ENCODE measurements around the gene MARVELD1.

Gene MARVELD1

GRCh38 chr10:97718178-97718577 is 4.6 kb downstream of the MARVELD1 start:
- H4K12ac ChIP-seq (ENCODE audit: low read depth, low read length): no peak overlapping the region
- H3K4me1 ChIP-seq (ENCODE audit: control insufficient read depth in 1 of 2, insufficient read depth in 2 of 2, low read length in 2 of 2): peaks cover 7 to 24% of the 10 kb centered on the region in 2 experiments
- no peak overlapping the region for H3K4ac ChIP-seq (ENCODE audit: low read depth, low read length)
- H3K4me3 ChIP-seq (ENCODE audit: low read depth, low read length): no peak overlapping the region
- peaks cover 10% of the 10 kb centered on the region for H3K79me2 ChIP-seq (ENCODE audit: control insufficient read depth, insufficient read depth, low read length, poor library complexity)
- H3K23ac ChIP-seq (ENCODE audit: low read length): no peak overlapping the region
- no peak overlapping the region for H4K8ac ChIP-seq (ENCODE audit: low read depth, low read length)
- H3K27ac ChIP-seq (ENCODE audit: low read depth, low read length): no peak overlapping the region
- no peak overlapping the region for H3K18ac ChIP-seq (ENCODE audit: low read length)
- H2AK5ac ChIP-seq (ENCODE audit: low read length): no peak overlapping the region
- no peak overlapping the region for H3K14ac ChIP-seq (ENCODE audit: low read length)
- H3K4me2 ChIP-seq (ENCODE audit: low read length): no peak overlapping the region
- H2AFZ ChIP-seq (ENCODE audit: insufficient read depth, low read length, poor library complexity): no peak overlapping the region
- no peaks in the 10 kb centered on the region for H3K27me3 ChIP-seq (ENCODE audit: insufficient read depth, low read length)
- DNase-seq: peak; percentile 46 to 66
- no peak overlapping the region for H2BK12ac ChIP-seq (ENCODE audit: low read length)
- no CpG with 5 or more reads among the region's 6 CpGs for WGBS (ENCODE audit: extremely low coverage, insufficient coverage, insufficient read length)
- H3K36me3 ChIP-seq (ENCODE audit: control insufficient read depth in 1 of 2, insufficient read depth in 2 of 2, low read length in 2 of 2): peaks cover 10 to 14% of the 10 kb centered on the region in 2 experiments
- H3K9ac ChIP-seq (ENCODE audit: low read length): no peak overlapping the region
- no peak overlapping the region for H2BK5ac ChIP-seq (ENCODE audit: low read depth, low read length, poor library complexity)
- H4K91ac ChIP-seq (ENCODE audit: low read depth, low read length): no peak overlapping the region
- peaks cover 11% of the 10 kb centered on the region for H3K79me1 ChIP-seq (ENCODE audit: low read length)
- no peak overlapping the region for H2BK120ac ChIP-seq (ENCODE audit: insufficient read depth, low read length, poor library complexity)
- H3K9me3 ChIP-seq (ENCODE audit: insufficient read depth, low read depth, low read length): no peaks in the 10 kb centered on the region

- Histone ChIP-seq H3K18ac (ENCODE audit: low read length) (no peak overlapping the region), H2BK12ac (ENCODE audit: low read length) (no peak overlapping the region), H2BK120ac (ENCODE audit: insufficient read depth, low read length, poor library complexity) (no peak overlapping the region), H4K91ac (ENCODE audit: low read depth, low read length) (no peak overlapping the region), H3K4me2 (ENCODE audit: low read length) (no peak overlapping the region), H3K4me1 (ENCODE audit: control insufficient read depth in 1 of 2, insufficient read depth in 2 of 2, low read length in 2 of 2) (peaks cover 6 to 22% of the 10 kb centered on the region in 2 experiments), H3K23ac (ENCODE audit: low read length) (no peak overlapping the region), H2AK5ac (ENCODE audit: low read length) (no peak overlapping the region), H3K79me2 (ENCODE audit: control insufficient read depth, insufficient read depth, low read length, poor library complexity) (peaks cover 8% of the 10 kb centered on the region), H3K9ac (ENCODE audit: low read length) (no peak overlapping the region), H3K9me3 (ENCODE audit: insufficient read depth, low read depth, low read length) (no peaks in the 10 kb centered on the region), H3K4ac (ENCODE audit: low read depth, low read length) (no peak overlapping the region), H3K14ac (ENCODE audit: low read length) (no peak overlapping the region), H2BK5ac (ENCODE audit: low read depth, low read length, poor library complexity) (no peak overlapping the region), H3K27me3 (ENCODE audit: insufficient read depth, low read length) (no peaks in the 10 kb centered on the region), H3K4me3 (ENCODE audit: low read depth, low read length) (peak overlapping the region; percentile 16), H4K12ac (ENCODE audit: low read depth, low read length) (no peak overlapping the region), H2AFZ (ENCODE audit: insufficient read depth, low read length, poor library complexity) (no peak overlapping the region), H3K36me3 (ENCODE audit: control insufficient read depth in 1 of 2, insufficient read depth in 2 of 2, low read length in 2 of 2) (peaks cover 10 to 14% of the 10 kb centered on the region in 2 experiments), H3K79me1 (ENCODE audit: low read length) (peaks cover 9% of the 10 kb centered on the region), H3K27ac (ENCODE audit: low read depth, low read length) (no peak overlapping the region), H4K8ac (ENCODE audit: low read depth, low read length) (no peak overlapping the region)
- DNase-seq: peak; percentile 98 to 100
- no CpG with 5 or more reads among the region's 8 CpGs for WGBS (ENCODE audit: extremely low coverage, insufficient coverage, insufficient read length)
These were observed 5.2 kb downstream of the MARVELD1 start for GRCh38 chr10:97718659-97719142.

GRCh38 chr10:97719602-97720001 is 6.1 kb downstream of the MARVELD1 start:
- H2AK5ac ChIP-seq (ENCODE audit: low read length): no peak overlapping the region
- WGBS (ENCODE audit: extremely low coverage, insufficient coverage, insufficient read length): no CpG with 5 or more reads among the region's 2 CpGs
- H3K4ac ChIP-seq (ENCODE audit: low read depth, low read length): no peak overlapping the region

DNA sequence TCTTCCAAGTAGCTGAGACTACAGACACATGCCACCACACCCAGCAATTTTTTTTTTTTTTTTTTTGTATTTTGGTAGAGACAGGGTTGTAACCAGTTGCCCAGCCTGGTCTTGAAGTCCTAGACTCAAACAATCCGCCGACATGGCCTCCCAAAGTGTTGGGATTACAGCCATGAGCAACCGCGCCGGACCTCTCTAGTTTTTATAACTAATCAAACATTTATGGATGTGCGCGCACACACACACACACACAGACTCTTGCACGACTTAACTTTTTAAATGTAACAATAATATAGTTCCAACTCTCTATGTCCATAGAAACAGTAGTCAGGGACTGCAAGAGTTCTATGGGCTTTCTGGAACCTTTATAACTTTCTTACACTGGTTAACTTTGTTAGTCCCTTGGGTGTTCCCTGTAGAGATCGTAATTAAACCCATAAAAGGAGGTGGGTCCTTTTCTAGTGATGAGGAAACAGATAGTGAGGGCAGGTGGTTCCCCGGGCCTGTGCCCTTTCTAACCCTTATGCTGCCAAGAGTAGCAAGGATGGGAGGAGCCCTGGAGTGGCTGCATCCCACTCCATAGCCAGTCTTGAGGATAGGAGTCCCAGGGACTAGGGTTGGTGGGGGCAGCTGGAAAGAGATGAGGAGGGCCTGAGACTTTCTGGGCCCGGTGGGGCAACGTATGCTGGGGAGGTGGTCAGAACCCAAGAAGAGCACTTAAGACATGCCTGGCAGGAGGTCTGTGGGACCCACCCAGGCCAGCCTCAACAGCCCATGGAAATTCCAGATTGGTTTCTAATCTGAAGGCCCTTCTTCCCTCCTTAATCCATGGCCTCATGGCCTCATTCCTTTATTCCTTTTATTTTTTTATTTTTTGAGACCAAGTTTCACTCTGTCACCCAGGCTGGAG is 8.6 kb downstream of the MARVELD1 start:
- Histone ChIP-seq H3K4me1 (ENCODE audit: control insufficient read depth in 1 of 2, insufficient read depth in 2 of 2, low read length in 2 of 2) (peaks cover 4 to 15% of the 10 kb centered on the region in 2 experiments), H3K79me2 (ENCODE audit: control insufficient read depth, insufficient read depth, low read length, poor library complexity) (no peaks in the 10 kb centered on the region), H3K4ac (ENCODE audit: low read depth, low read length) (no peak overlapping the region), H3K36me3 (ENCODE audit: control insufficient read depth in 1 of 2, insufficient read depth in 2 of 2, low read length in 2 of 2) (peaks cover 7 to 13% of the 10 kb centered on the region in 2 experiments), H3K18ac (ENCODE audit: low read length) (no peak overlapping the region), H3K4me2 (ENCODE audit: low read length) (no peak overlapping the region), H3K23ac (ENCODE audit: low read length) (no peak overlapping the region), H3K9ac (ENCODE audit: low read length) (no peak overlapping the region), H3K27ac (ENCODE audit: low read depth, low read length) (no peak overlapping the region), H3K9me3 (ENCODE audit: insufficient read depth, low read depth, low read length) (no peaks in the 10 kb centered on the region), H2BK5ac (ENCODE audit: low read depth, low read length, poor library complexity) (no peak overlapping the region), H3K27me3 (ENCODE audit: insufficient read depth, low read length) (no peaks in the 10 kb centered on the region), H2BK12ac (ENCODE audit: low read length) (no peak overlapping the region), H2AK5ac (ENCODE audit: low read length) (peak overlapping the region; percentile 35), H3K4me3 (ENCODE audit: low read depth, low read length) (no peak overlapping the region), H4K8ac (ENCODE audit: low read depth, low read length) (no peak overlapping the region), H4K12ac (ENCODE audit: low read depth, low read length) (no peak overlapping the region), H3K14ac (ENCODE audit: low read length) (no peak overlapping the region), H2BK120ac (ENCODE audit: insufficient read depth, low read length, poor library complexity) (no peak overlapping the region), H2AFZ (ENCODE audit: insufficient read depth, low read length, poor library complexity) (no peak overlapping the region), H4K91ac (ENCODE audit: low read depth, low read length) (no peak overlapping the region), H3K79me1 (ENCODE audit: low read length) (no peaks in the 10 kb centered on the region)
- WGBS (ENCODE audit: extremely low coverage, insufficient coverage, insufficient read length): no CpG with 5 or more reads among the region's 12 CpGs
- DNase-seq: no peak

More at GRCh38 chr10:97719602-97720001, 6.1 kb downstream of the MARVELD1 start:
- Histone ChIP-seq H2BK120ac (ENCODE audit: insufficient read depth, low read length, poor library complexity) (no peak overlapping the region), H3K79me2 (ENCODE audit: control insufficient read depth, insufficient read depth, low read length, poor library complexity) (no peaks in the 10 kb centered on the region), H4K12ac (ENCODE audit: low read depth, low read length) (no peak overlapping the region), H4K8ac (ENCODE audit: low read depth, low read length) (no peak overlapping the region), H3K4me1 (ENCODE audit: control insufficient read depth in 1 of 2, insufficient read depth in 2 of 2, low read length in 2 of 2) (peaks cover 6 to 21% of the 10 kb centered on the region in 2 experiments), H2AFZ (ENCODE audit: insufficient read depth, low read length, poor library complexity) (no peak overlapping the region), H3K27ac (ENCODE audit: low read depth, low read length) (no peak overlapping the region), H3K79me1 (ENCODE audit: low read length) (peaks cover under 1% of the 10 kb centered on the region), H3K36me3 (ENCODE audit: control insufficient read depth in 1 of 2, insufficient read depth in 2 of 2, low read length in 2 of 2) (peaks cover 10 to 14% of the 10 kb centered on the region in 2 experiments), H3K9me3 (ENCODE audit: insufficient read depth, low read depth, low read length) (no peaks in the 10 kb centered on the region), H2BK5ac (ENCODE audit: low read depth, low read length, poor library complexity) (no peak overlapping the region), H4K91ac (ENCODE audit: low read depth, low read length) (no peak overlapping the region), H3K14ac (ENCODE audit: low read length) (no peak overlapping the region), H3K18ac (ENCODE audit: low read length) (no peak overlapping the region), H3K9ac (ENCODE audit: low read length) (no peak overlapping the region), H3K23ac (ENCODE audit: low read length) (no peak overlapping the region), H3K4me3 (ENCODE audit: low read depth, low read length) (no peak overlapping the region), H3K4me2 (ENCODE audit: low read length) (no peak overlapping the region), H3K27me3 (ENCODE audit: insufficient read depth, low read length) (no peaks in the 10 kb centered on the region), H2BK12ac (ENCODE audit: low read length) (no peak overlapping the region)
- no peak for DNase-seq

All from trophoblast cell (in vitro differentiated cells and primary cell).